GM23338 (cell line): Measurements from ENCODE around the gene TAF1B. TPM values are rescaled to one million over a fixed set of nuclear protein-coding genes. Genes with fewer than 3 reads are reported as not detected.

Experiments
- ATAC-seq: fragments of 200-7000 bp; cut with Tn5 transposase; 3 replicates; pipeline ENCODE4 v1.9.1; 2020
- DNase-seq: peaks from one replicate; pipeline ENCODE4 v3.0.0-alpha.2; 2015; ENCODE audit warnings: low spot score
- H2AFZ ChIP-seq: fragments of 200-600 bp; sonication (generic); 2 replicates; pipeline ENCODE4 v1.8.0; 2016; ENCODE audit warnings: antibody characterized with exemption, mild to moderate bottlenecking, moderate library complexity
- H3F3A ChIP-seq: fragments of 200-600 bp; sonication (generic); replicated peaks from 2 replicates; pipeline ENCODE4 v1.8.0; 2017; ENCODE audit warnings: antibody characterized with exemption, mixed run types, low read depth
- H3K27ac ChIP-seq: fragments of 200-600 bp; sonication (generic); 2 replicates; pipeline ENCODE4 v1.6.1; 2016; ENCODE audit warnings: low read depth
- H3K27me3 ChIP-seq: fragments of 200-600 bp; sonication (generic); 2 replicates; pipeline ENCODE4 v1.8.0; 2016; ENCODE audit warnings: mild to moderate bottlenecking, mixed run types, moderate library complexity; ENCODE audit not compliant: insufficient read depth
- H3K36me3 ChIP-seq: fragments of 200-600 bp; sonication (generic); 2 replicates; pipeline ENCODE4 v1.8.0; 2016; ENCODE audit warnings: mild to moderate bottlenecking; ENCODE audit not compliant: insufficient read depth
- H3K4me1 ChIP-seq: fragments of 200-600 bp; sonication (generic); 2 replicates; pipeline ENCODE4 v1.8.0; 2016; ENCODE audit warnings: mild to moderate bottlenecking, moderate library complexity; ENCODE audit not compliant: insufficient read depth
- H3K4me2 ChIP-seq: fragments of 200-600 bp; sonication (generic); 2 replicates; pipeline ENCODE4 v1.7.1; 2017; ENCODE audit warnings: mixed run types
- H3K4me3 ChIP-seq: fragments of 200-600 bp; sonication (generic); 2 replicates; pipeline ENCODE4 v1.6.1; 2016; ENCODE audit warnings: mixed run types
- H3K79me2 ChIP-seq: fragments of 200-600 bp; sonication (generic); replicated peaks from 2 replicates; pipeline ENCODE4 v1.8.0; 2017; ENCODE audit warnings: mild to moderate bottlenecking; ENCODE audit not compliant: insufficient read depth
- H3K9me2 ChIP-seq: fragments of 200-600 bp; sonication (generic); 2 replicates; pipeline ENCODE4 v1.8.0; 2017; ENCODE audit not compliant: insufficient read depth
- H4K20me1 ChIP-seq: fragments of 200-600 bp; sonication (generic); replicated peaks from 2 replicates; pipeline ENCODE4 v1.8.0; 2017; ENCODE audit warnings: mild to moderate bottlenecking; ENCODE audit not compliant: insufficient read depth
- H3K27ac Mint-ChIP-seq: 2 replicates; pipeline ENCODE4 v1.8.0; 2020; ENCODE audit warnings: inconsistent platforms, mild to moderate bottlenecking, moderate library complexity, mixed read lengths
- H3K27me3 Mint-ChIP-seq: 3 replicates; pipeline ENCODE4 v1.8.0; 2022; ENCODE audit warnings: low read depth, mild to moderate bottlenecking, moderate library complexity, mixed read lengths, inconsistent platforms; ENCODE audit not compliant: insufficient read depth, poor library complexity
- H3K36me3 Mint-ChIP-seq: 3 replicates; pipeline ENCODE4 v1.8.0; 2021; ENCODE audit warnings: low read depth, mild to moderate bottlenecking, inconsistent platforms, moderate library complexity, mixed read lengths
- H3K4me1 Mint-ChIP-seq: 3 replicates; pipeline ENCODE4 v1.8.0; 2020; ENCODE audit warnings: mild to moderate bottlenecking, inconsistent platforms, mixed read lengths
- H3K4me3 Mint-ChIP-seq: 3 replicates; pipeline ENCODE4 v1.8.0; 2021; ENCODE audit warnings: moderate library complexity, mild to moderate bottlenecking, inconsistent platforms, mixed read lengths
- H3K9me3 Mint-ChIP-seq: 3 replicates; pipeline ENCODE4 v1.8.0; 2020; ENCODE audit warnings: moderate library complexity, mild to moderate bottlenecking, inconsistent platforms, mixed read lengths
- CREB1 ChIP-seq: fragments of 250-450 bp; sonication (Bioruptor Pico); IDR thresholded peaks from 2 replicates; pipeline ENCODE4 v1.5.0; 2020; ENCODE audit warnings: low read depth, mild to moderate bottlenecking, moderate library complexity
- EZH2 ChIP-seq: fragments of 200-600 bp; sonication (generic); IDR thresholded peaks from one replicate; pipeline ENCODE4 v1.8.0; 2017; ENCODE audit warnings: antibody characterized with exemption, mild to moderate bottlenecking, low read depth; ENCODE audit not compliant: unreplicated experiment
- EZH2phosphoT487 ChIP-seq: fragments of 200-600 bp; sonication (generic); IDR thresholded peaks from one replicate; pipeline ENCODE4 v1.8.1; 2018; ENCODE audit warnings: antibody characterized with exemption; ENCODE audit not compliant: unreplicated experiment
- JUNB ChIP-seq: IDR thresholded peaks from one replicate; pipeline ENCODE4 v1.6.1; 2016; ENCODE audit warnings: antibody characterized with exemption; ENCODE audit not compliant: unreplicated experiment
- POLR2AphosphoS5 ChIP-seq: IDR thresholded peaks from 2 replicates; pipeline ENCODE4 v1.6.1; 2016; ENCODE audit warnings: antibody characterized with exemption, low read depth
- STAT1 ChIP-seq: IDR thresholded peaks from one replicate; pipeline ENCODE4 v1.6.1; 2016; ENCODE audit warnings: antibody characterized with exemption; ENCODE audit not compliant: unreplicated experiment
- ZNF114 ChIP-seq: fragments of 250-450 bp; sonication (Bioruptor Pico); IDR thresholded peaks from 2 replicates; pipeline ENCODE4 v1.5.0; 2020; ENCODE audit warnings: mild to moderate bottlenecking, moderate library complexity
- polyA plus RNA-seq: library from polyadenylated mRNA; unstranded; fragments of >200 nt; fragmentation: Nextera tagmentation; extraction: Ambion mirVana; gene quantifications from 2 replicates; pipeline ENCODE4 v1.2.1, GENCODE V29; 2016
- total RNA-seq: library from RNA; depleted of rRNA; stranded (reverse); fragments of >200 nt; shearing (Covaris generic); gene quantifications from 2 replicates; pipeline ENCODE4 v1.2.3, GENCODE V29; 2014
- TF ChIP-seq, protein P1 (sequence below): IDR thresholded peaks from 2 replicates; pipeline ENCODE4 v1.6.1; 2016; ENCODE audit warnings: antibody characterized with exemption
- TF ChIP-seq, protein P2 (sequence below), 2 experiments: fragments of 200-600 bp in 1 of 2; sonication (generic) in 1 of 2; conservative IDR thresholded peaks; 2 replicates each; pipeline versions ENCODE4 v1.5.1 to v1.6.1; 2016 to 2017; ENCODE audit warnings: antibody characterized with exemption in 2 of 2, low read depth in 2 of 2, mild to moderate bottlenecking in 2 of 2, moderate library complexity in 1 of 2
- TF ChIP-seq, protein P3 (sequence below): fragments of 250-450 bp; sonication (Bioruptor Pico); IDR thresholded peaks from 2 replicates; pipeline ENCODE4 v1.5.0; 2020; ENCODE audit warnings: mild to moderate bottlenecking, moderate library complexity

Gene TAF1B
- total and polyA plus RNA-seq, 2 experiments from 2014 or later = 22.2 to 28.9 TPM

- TF ChIP-seq POLR2AphosphoS5 (no peak), JUNB (no peak)
- TF ChIP-seq, protein P1, sequence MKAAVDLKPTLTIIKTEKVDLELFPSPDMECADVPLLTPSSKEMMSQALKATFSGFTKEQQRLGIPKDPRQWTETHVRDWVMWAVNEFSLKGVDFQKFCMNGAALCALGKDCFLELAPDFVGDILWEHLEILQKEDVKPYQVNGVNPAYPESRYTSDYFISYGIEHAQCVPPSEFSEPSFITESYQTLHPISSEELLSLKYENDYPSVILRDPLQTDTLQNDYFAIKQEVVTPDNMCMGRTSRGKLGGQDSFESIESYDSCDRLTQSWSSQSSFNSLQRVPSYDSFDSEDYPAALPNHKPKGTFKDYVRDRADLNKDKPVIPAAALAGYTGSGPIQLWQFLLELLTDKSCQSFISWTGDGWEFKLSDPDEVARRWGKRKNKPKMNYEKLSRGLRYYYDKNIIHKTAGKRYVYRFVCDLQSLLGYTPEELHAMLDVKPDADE = no peak
These were observed 122.0 kb downstream of the TAF1B start (continued) for GRCh38 chr2:9965119-9965822.

- no peaks in the 10 kb centered on the region for H4K20me1 ChIP-seq
- H3K4me2 ChIP-seq = no peak overlapping the region
- H3K27me3 ChIP-seq = no peaks in the 10 kb centered on the region
- Mint-ChIP-seq H3K9me3 (no peaks in the 10 kb centered on the region), H3K27ac (no peak overlapping the region), H3K36me3 (no peaks in the 10 kb centered on the region), H3K4me3 (no peak overlapping the region), H3K4me1 (no peaks in the 10 kb centered on the region), H3K27me3 (no peaks in the 10 kb centered on the region)
- no peaks in the 10 kb centered on the region for H3K79me2 ChIP-seq
- no peak overlapping the region for H3K27ac ChIP-seq
- H3K9me2 ChIP-seq = no peaks in the 10 kb centered on the region
- no peaks in the 10 kb centered on the region for H3F3A ChIP-seq
- DNase-seq (no peak), ATAC-seq (no peak)
- no peak overlapping the region for H2AFZ ChIP-seq
- H3K4me3 ChIP-seq = no peak overlapping the region
- no peaks in the 10 kb centered on the region for H3K4me1 ChIP-seq
- H3K36me3 ChIP-seq = no peaks in the 10 kb centered on the region
- TF ChIP-seq, protein P1 = no peak
- TF ChIP-seq JUNB (no peak), POLR2AphosphoS5 (no peak), CREB1 (no peak), ZNF114 (CRISPR knock-in tag) (no peak), STAT1 (no peak), EZH2 (no peak), EZH2phosphoT487 (no peak)
- TF ChIP-seq, protein P2, sequence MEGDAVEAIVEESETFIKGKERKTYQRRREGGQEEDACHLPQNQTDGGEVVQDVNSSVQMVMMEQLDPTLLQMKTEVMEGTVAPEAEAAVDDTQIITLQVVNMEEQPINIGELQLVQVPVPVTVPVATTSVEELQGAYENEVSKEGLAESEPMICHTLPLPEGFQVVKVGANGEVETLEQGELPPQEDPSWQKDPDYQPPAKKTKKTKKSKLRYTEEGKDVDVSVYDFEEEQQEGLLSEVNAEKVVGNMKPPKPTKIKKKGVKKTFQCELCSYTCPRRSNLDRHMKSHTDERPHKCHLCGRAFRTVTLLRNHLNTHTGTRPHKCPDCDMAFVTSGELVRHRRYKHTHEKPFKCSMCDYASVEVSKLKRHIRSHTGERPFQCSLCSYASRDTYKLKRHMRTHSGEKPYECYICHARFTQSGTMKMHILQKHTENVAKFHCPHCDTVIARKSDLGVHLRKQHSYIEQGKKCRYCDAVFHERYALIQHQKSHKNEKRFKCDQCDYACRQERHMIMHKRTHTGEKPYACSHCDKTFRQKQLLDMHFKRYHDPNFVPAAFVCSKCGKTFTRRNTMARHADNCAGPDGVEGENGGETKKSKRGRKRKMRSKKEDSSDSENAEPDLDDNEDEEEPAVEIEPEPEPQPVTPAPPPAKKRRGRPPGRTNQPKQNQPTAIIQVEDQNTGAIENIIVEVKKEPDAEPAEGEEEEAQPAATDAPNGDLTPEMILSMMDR (conservative IDR thresholded peaks at IDR 0.05; ENCODE audit: low read depth in 2 of 2) = no peak
- TF ChIP-seq, protein P3, sequence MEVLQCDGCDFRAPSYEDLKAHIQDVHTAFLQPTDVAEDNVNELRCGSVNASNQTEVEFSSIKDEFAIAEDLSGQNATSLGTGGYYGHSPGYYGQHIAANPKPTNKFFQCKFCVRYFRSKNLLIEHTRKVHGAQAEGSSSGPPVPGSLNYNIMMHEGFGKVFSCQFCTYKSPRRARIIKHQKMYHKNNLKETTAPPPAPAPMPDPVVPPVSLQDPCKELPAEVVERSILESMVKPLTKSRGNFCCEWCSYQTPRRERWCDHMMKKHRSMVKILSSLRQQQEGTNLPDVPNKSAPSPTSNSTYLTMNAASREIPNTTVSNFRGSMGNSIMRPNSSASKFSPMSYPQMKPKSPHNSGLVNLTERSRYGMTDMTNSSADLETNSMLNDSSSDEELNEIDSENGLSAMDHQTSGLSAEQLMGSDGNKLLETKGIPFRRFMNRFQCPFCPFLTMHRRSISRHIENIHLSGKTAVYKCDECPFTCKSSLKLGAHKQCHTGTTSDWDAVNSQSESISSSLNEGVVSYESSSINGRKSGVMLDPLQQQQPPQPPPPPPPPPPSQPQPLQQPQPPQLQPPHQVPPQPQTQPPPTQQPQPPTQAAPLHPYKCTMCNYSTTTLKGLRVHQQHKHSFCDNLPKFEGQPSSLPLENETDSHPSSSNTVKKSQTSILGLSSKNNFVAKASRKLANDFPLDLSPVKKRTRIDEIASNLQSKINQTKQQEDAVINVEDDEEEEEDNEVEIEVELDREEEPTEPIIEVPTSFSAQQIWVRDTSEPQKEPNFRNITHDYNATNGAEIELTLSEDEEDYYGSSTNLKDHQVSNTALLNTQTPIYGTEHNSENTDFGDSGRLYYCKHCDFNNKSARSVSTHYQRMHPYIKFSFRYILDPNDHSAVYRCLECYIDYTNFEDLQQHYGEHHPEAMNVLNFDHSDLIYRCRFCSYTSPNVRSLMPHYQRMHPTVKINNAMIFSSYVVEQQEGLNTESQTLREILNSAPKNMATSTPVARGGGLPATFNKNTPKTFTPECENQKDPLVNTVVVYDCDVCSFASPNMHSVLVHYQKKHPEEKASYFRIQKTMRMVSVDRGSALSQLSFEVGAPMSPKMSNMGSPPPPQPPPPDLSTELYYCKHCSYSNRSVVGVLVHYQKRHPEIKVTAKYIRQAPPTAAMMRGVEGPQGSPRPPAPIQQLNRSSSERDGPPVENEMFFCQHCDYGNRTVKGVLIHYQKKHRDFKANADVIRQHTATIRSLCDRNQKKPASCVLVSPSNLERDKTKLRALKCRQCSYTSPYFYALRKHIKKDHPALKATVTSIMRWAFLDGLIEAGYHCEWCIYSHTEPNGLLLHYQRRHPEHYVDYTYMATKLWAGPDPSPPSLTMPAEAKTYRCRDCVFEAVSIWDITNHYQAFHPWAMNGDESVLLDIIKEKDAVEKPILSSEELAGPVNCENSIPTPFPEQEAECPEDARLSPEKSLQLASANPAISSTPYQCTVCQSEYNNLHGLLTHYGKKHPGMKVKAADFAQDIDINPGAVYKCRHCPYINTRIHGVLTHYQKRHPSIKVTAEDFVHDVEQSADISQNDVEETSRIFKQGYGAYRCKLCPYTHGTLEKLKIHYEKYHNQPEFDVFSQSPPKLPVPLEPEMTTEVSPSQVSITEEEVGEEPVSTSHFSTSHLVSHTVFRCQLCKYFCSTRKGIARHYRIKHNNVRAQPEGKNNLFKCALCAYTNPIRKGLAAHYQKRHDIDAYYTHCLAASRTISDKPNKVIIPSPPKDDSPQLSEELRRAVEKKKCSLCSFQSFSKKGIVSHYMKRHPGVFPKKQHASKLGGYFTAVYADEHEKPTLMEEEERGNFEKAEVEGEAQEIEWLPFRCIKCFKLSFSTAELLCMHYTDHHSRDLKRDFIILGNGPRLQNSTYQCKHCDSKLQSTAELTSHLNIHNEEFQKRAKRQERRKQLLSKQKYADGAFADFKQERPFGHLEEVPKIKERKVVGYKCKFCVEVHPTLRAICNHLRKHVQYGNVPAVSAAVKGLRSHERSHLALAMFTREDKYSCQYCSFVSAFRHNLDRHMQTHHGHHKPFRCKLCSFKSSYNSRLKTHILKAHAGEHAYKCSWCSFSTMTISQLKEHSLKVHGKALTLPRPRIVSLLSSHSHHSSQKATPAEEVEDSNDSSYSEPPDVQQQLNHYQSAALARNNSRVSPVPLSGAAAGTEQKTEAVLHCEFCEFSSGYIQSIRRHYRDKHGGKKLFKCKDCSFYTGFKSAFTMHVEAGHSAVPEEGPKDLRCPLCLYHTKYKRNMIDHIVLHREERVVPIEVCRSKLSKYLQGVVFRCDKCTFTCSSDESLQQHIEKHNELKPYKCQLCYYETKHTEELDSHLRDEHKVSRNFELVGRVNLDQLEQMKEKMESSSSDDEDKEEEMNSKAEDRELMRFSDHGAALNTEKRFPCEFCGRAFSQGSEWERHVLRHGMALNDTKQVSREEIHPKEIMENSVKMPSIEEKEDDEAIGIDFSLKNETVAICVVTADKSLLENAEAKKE (CRISPR knock-in tag) = no peak
These were observed 123.3 kb downstream of the TAF1B start for GRCh38 chr2:9966491-9967022.
